Testis (tissue), 3 donors: ENCODE data around the gene TMEM132A. TPM values are rescaled to one million over a fixed set of nuclear protein-coding genes. Genes with fewer than 3 reads are reported as not detected.

ENCODE experiments used
- DNase-seq: peaks from one replicate; pipeline ENCODE4 v3.0.0-alpha.2; 2019
- H3K27ac ChIP-seq, 2 donors: fragments of 200-600 bp; sonication (generic); one replicate each; pipeline ENCODE4 v1.5.1; 2019
- H3K27me3 ChIP-seq: fragments of 200-600 bp; sonication (generic); one replicate; pipeline ENCODE4 v1.5.1; 2019
- H3K36me3 ChIP-seq: fragments of 200-600 bp; sonication (generic); one replicate; pipeline ENCODE4 v1.5.1; 2017; ENCODE audit warnings: low read depth; ENCODE audit errors: missing control alignments
- H3K4me1 ChIP-seq: fragments of 200-600 bp; sonication (generic); one replicate; pipeline ENCODE4 v1.5.1; 2019
- H3K4me3 ChIP-seq, 2 donors: fragments of 200-600 bp; sonication (generic); one replicate each; pipeline ENCODE4 v1.5.1; 2017 to 2019
- H3K9me3 ChIP-seq: fragments of 200-600 bp; sonication (generic); one replicate; pipeline ENCODE4 v1.5.1; 2017
- CTCF ChIP-seq, 3 experiments: fragments of 450-650 bp in 2 of 3; fragments of 200-600 bp in 1 of 3; sonication (generic) in 1 of 3; IDR thresholded peaks; one replicate each; pipeline ENCODE4 v1.5.1; 2016 to 2019; ENCODE audit warnings: antibody characterized with exemption in 3 of 3, mild to moderate bottlenecking in 2 of 3, moderate library complexity in 1 of 3
- POLR2A ChIP-seq: fragments of 450-650 bp; IDR thresholded peaks from one replicate; pipeline ENCODE4 v1.6.1; 2017; ENCODE audit warnings: antibody characterized with exemption, mild to moderate bottlenecking, moderate library complexity
- WGBS, 2 donors: methylation state at CpG; one replicate each; pipeline ENCODE4 v1.1.5; 2018; 5-methylcytosine and 5-hydroxymethylcytosine counted together
- intact Hi-C: fragments of 100-400 bp; cut with DNase I; formaldehyde crosslinking; loops from one replicate; pipeline ENCODE4 v1.15.1; 2023; ENCODE audit warnings: low total_unique reads
- polyA plus RNA-seq: library from polyadenylated mRNA; stranded (reverse); fragments of 350-450 nt; fragmentation: Illumina TruSeq; extraction: RNeasy Lipid Tissue Mini Kit (QIAGEN cat#74804); gene quantifications from one replicate; pipeline ENCODE4 v1.2.3, GENCODE V29; 2014; ENCODE audit warnings: low read depth, low replicate concordance; ENCODE audit not compliant: insufficient read depth
- total RNA-seq, 2 donors: library from RNA; depleted of rRNA; stranded (reverse); fragments of >200 nt; gene quantifications; one replicate each; pipeline ENCODE4 v1.2.3, GENCODE V29; 2016

TMEM132A gene
- total and polyA plus RNA-seq, 3 donors from 2014 or later: 17.8 to 39.0 (median 21.7) TPM

- 82 to 85% methylated on average over 4 of the region's 4 CpGs for WGBS, 2 donors
- no peak for TF ChIP-seq CTCF (IDR thresholded peaks at IDR 0.05)
- no peak for TF ChIP-seq POLR2A
- no peaks in the 10 kb centered on the region for H3K36me3 ChIP-seq
- H3K27me3 ChIP-seq: no peaks in the 10 kb centered on the region
- intact Hi-C loops: no loop called here
- H3K4me1 ChIP-seq: peaks cover 23% of the 10 kb centered on the region
- no peak overlapping the region for H3K4me3 ChIP-seq
- DNase-seq: no peak
- no peaks in the 10 kb centered on the region for H3K9me3 ChIP-seq
- no peak overlapping the region for H3K27ac ChIP-seq
These were observed 5.9 kb upstream of the TMEM132A start for GRCh38 chr11:60918251-60918938.

- DNase-seq: no peak
- Histone ChIP-seq H3K27me3 (no peaks in the 10 kb centered on the region), H3K4me1 (peaks cover 25% of the 10 kb centered on the region), H3K9me3 (no peaks in the 10 kb centered on the region), H3K27ac (no peak overlapping the region), H3K36me3 (no peaks in the 10 kb centered on the region), H3K4me3 (no peak overlapping the region)
- 61 to 75% methylated on average over 2 of the region's 2 CpGs for WGBS, 2 donors
- no peak for TF ChIP-seq CTCF (IDR thresholded peaks at IDR 0.05)
- no peak for TF ChIP-seq POLR2A
- intact Hi-C loops: no loop called here
These were observed 5.4 kb upstream of the TMEM132A start for GRCh38 chr11:60918939-60919265.

GRCh38 chr11:60919320-60919719 is 4.9 kb upstream of the TMEM132A start:
- intact Hi-C loops: no loop called here
- DNase-seq: no peak
- no peak overlapping the region for H3K27ac ChIP-seq
- TF ChIP-seq POLR2A: no peak
- TF ChIP-seq CTCF (IDR thresholded peaks at IDR 0.05): no peak
- WGBS, 2 donors: 87 to 94% methylated on average over 1 of the region's 1 CpG
- peaks cover 27% of the 10 kb centered on the region for H3K4me1 ChIP-seq
- no peaks in the 10 kb centered on the region for H3K9me3 ChIP-seq
- no peak overlapping the region for H3K4me3 ChIP-seq
- H3K27me3 ChIP-seq: no peaks in the 10 kb centered on the region
- no peaks in the 10 kb centered on the region for H3K36me3 ChIP-seq

- Histone ChIP-seq H3K9me3 (no peaks in the 10 kb centered on the region), H3K4me1 (peaks cover 30% of the 10 kb centered on the region), H3K4me3 (no peak overlapping the region), H3K36me3 (no peaks in the 10 kb centered on the region), H3K27ac (no peak overlapping the region), H3K27me3 (no peaks in the 10 kb centered on the region)
- TF ChIP-seq CTCF (IDR thresholded peaks at IDR 0.05): no peak
- TF ChIP-seq POLR2A: no peak
- no peak for DNase-seq
- 73 to 79% methylated on average over 2 of the region's 2 CpGs for WGBS, 2 donors
- intact Hi-C loops: no loop called here
These were observed 4.3 kb upstream of the TMEM132A start for GRCh38 chr11:60919956-60920355.

- no peak overlapping the region for H3K4me3 ChIP-seq
- H3K27ac ChIP-seq: no peak overlapping the region
- intact Hi-C loops: no loop called here
- H3K36me3 ChIP-seq: no peaks in the 10 kb centered on the region
- peaks cover 24% of the 10 kb centered on the region for H3K4me1 ChIP-seq
- DNase-seq: no peak
- no peaks in the 10 kb centered on the region for H3K27me3 ChIP-seq
- no peaks in the 10 kb centered on the region for H3K9me3 ChIP-seq
- no peak for TF ChIP-seq CTCF (IDR thresholded peaks at IDR 0.05)
- TF ChIP-seq POLR2A: no peak
- 92 to 94% methylated on average over 11 of the region's 11 CpGs for WGBS, 2 donors
These were observed 3.0 kb upstream of the TMEM132A start for GRCh38 chr11:60921259-60921658.
